Measurements from ENCODE around the gene MYO1B. TPM values are rescaled to one million over a fixed set of nuclear protein-coding genes. Genes with fewer than 3 reads are reported as not detected.

MYO1B gene
- polyA plus RNA-seq, 1 donor (not counting 4 experiments of a cell fraction or from before 2014, with no cell fraction given), result 277 TPM

- H3K9me3 ChIP-seq (ENCODE audit: control insufficient read depth, low read depth, low read length), result no peaks in the 10 kb centered on the region
- dilution Hi-C loops (cut with MboI; ENCODE audit: extremely low pct_ligation_motif_present, low sequenced_read_pairs), result no loop called here
- no peak for TF ChIP-seq CTCF (optimal IDR thresholded peaks at IDR 0.05 in 1 of 3, IDR thresholded peaks at IDR 0.05 in 1 of 3, conservative IDR thresholded peaks at IDR 0.05 in 1 of 3; ENCODE audit: extremely low read depth in 1 of 3, insufficient read depth in 2 of 3, low read length in 3 of 3)
- no peak for TF ChIP-seq EZH2 (IDR thresholded peaks at IDR 0.05; ENCODE audit: low read length)
- no peaks in the 10 kb centered on the region for H3K4me1 ChIP-seq (ENCODE audit: control insufficient read depth, extremely low read depth, insufficient read depth, low read length)
- no peaks in the 10 kb centered on the region for H3K79me2 ChIP-seq (ENCODE audit: control insufficient read depth, insufficient read depth, low read length)
- no peak overlapping the region for H2AFZ ChIP-seq (ENCODE audit: control insufficient read depth, low read length)
- no peak overlapping the region for H3K4me2 ChIP-seq (ENCODE audit: control insufficient read depth, extremely low read depth, insufficient read depth, low read depth, low read length)
- H3K27ac ChIP-seq (ENCODE audit: control insufficient read depth, insufficient read depth, low read length), result no peak overlapping the region
- no peaks in the 10 kb centered on the region for H3K36me3 ChIP-seq (ENCODE audit: control insufficient read depth in 2 of 2, extremely low read depth in 1 of 2, insufficient read depth in 2 of 2, low read length in 2 of 2)
- no peak overlapping the region for H3K4me3 ChIP-seq (ENCODE audit: control insufficient read depth in 2 of 3, extremely low read depth in 1 of 3, insufficient read depth in 2 of 3, low read depth in 1 of 3, low read length in 3 of 3)
- DNase-seq (ENCODE audit: low read depth, low spot score) (no peak), FAIRE-seq (no peak)
- H3K27me3 ChIP-seq (ENCODE audit: control insufficient read depth, extremely low read depth, insufficient read depth, low read length), result no peaks in the 10 kb centered on the region
- H3K9ac ChIP-seq (ENCODE audit: control insufficient read depth, extremely low read depth, insufficient read depth, low read length), result no peak overlapping the region
- no peaks in the 10 kb centered on the region for H4K20me1 ChIP-seq (ENCODE audit: control insufficient read depth, extremely low read depth, insufficient read depth, low read length)
- no peaks in the 10 kb centered on the region for H3K9me1 ChIP-seq (ENCODE audit: control insufficient read depth, extremely low read depth, insufficient read depth, low read length)
Observed at GRCh38 chr2:191434072-191434471, 188.9 kb downstream of the MYO1B start.

GRCh38 chr2:191435141-191435540 lies 189.9 kb downstream of the MYO1B start:
- dilution Hi-C loops (cut with MboI; ENCODE audit: extremely low pct_ligation_motif_present, low sequenced_read_pairs), result no loop called here
- no peak overlapping the region for H3K9ac ChIP-seq (ENCODE audit: control insufficient read depth, extremely low read depth, insufficient read depth, low read length)
- no peaks in the 10 kb centered on the region for H3K27me3 ChIP-seq (ENCODE audit: control insufficient read depth, extremely low read depth, insufficient read depth, low read length)
- H3K9me1 ChIP-seq (ENCODE audit: control insufficient read depth, extremely low read depth, insufficient read depth, low read length), result no peaks in the 10 kb centered on the region
- DNase-seq (ENCODE audit: low read depth, low spot score) (no peak), FAIRE-seq (no peak)
- H4K20me1 ChIP-seq (ENCODE audit: control insufficient read depth, extremely low read depth, insufficient read depth, low read length), result no peaks in the 10 kb centered on the region
- no peaks in the 10 kb centered on the region for H3K79me2 ChIP-seq (ENCODE audit: control insufficient read depth, insufficient read depth, low read length)
- no peak overlapping the region for H3K4me2 ChIP-seq (ENCODE audit: control insufficient read depth, extremely low read depth, insufficient read depth, low read depth, low read length)
- no peak overlapping the region for H2AFZ ChIP-seq (ENCODE audit: control insufficient read depth, low read length)
- no peaks in the 10 kb centered on the region for H3K9me3 ChIP-seq (ENCODE audit: control insufficient read depth, low read depth, low read length)
- no peaks in the 10 kb centered on the region for H3K36me3 ChIP-seq (ENCODE audit: control insufficient read depth in 2 of 2, extremely low read depth in 1 of 2, insufficient read depth in 2 of 2, low read length in 2 of 2)
- no peak overlapping the region for H3K27ac ChIP-seq (ENCODE audit: control insufficient read depth, insufficient read depth, low read length)
- H3K4me3 ChIP-seq (ENCODE audit: control insufficient read depth in 2 of 3, extremely low read depth in 1 of 3, insufficient read depth in 2 of 3, low read depth in 1 of 3, low read length in 3 of 3), result no peak overlapping the region
- TF ChIP-seq EZH2 (IDR thresholded peaks at IDR 0.05; ENCODE audit: low read length) (no peak), CTCF (optimal IDR thresholded peaks at IDR 0.05 in 1 of 3, IDR thresholded peaks at IDR 0.05 in 1 of 3, conservative IDR thresholded peaks at IDR 0.05 in 1 of 3; ENCODE audit: extremely low read depth in 1 of 3, insufficient read depth in 2 of 3, low read length in 3 of 3) (no peak)
- H3K4me1 ChIP-seq (ENCODE audit: control insufficient read depth, extremely low read depth, insufficient read depth, low read length), result no peaks in the 10 kb centered on the region
